Stimulated activated naive CD4-positive, alpha-beta T cell (primary cell): ENCODE measurements around the gene CFAP100.

Experiments used
- DNase-seq, 6 experiments: peaks; one replicate each; lab custom pipeline; 2025; lab: John Stamatoyannopoulos, UW

The CFAP100 gene

DNA sequence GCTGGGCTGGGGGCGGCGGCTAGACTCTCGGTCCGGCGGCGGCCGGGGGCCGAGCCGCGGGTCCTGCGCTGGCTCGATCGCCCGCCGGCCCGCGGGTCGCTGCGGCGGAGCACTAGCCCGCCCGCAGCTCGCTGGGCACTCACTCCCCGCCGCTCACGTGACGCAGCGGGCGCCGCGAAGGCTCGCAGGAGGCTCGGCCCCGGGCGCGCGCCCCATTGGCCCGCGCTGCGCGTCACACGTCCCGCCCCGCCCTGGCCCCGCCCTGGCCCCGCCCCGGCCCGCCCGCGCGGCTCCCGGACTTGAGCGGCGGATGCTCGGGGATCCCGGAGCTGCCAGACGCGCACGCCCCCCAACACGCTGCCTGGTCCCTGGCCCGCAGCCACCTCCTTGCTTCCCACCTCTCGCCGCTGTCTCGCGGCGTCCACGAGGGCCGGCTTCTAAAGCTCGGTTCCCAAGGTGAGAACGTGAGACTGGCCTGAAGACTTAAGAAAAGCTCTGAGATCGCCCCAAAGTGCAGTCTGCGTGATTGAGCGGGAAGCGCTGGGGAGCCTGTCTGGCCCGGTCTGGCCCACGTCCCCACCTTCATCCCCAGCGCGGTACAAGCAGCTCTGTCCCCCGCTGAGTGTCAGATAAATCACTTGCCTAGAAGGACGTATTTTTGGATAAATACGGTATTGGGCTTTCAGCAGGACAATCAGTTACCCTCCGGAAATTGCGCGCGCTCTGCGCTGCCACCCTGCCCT lies 37.2 kb upstream of the CFAP100 start, which contains the start of gene KLF15:
Gene KLF15, minus strand, starts transcription at position 114 of the 743 bp plus-strand sequence. CDS start 4,486 bp downstream, outside the sequence.
- peak; percentile 47 to 81 (median 72) for DNase-seq

DNA sequence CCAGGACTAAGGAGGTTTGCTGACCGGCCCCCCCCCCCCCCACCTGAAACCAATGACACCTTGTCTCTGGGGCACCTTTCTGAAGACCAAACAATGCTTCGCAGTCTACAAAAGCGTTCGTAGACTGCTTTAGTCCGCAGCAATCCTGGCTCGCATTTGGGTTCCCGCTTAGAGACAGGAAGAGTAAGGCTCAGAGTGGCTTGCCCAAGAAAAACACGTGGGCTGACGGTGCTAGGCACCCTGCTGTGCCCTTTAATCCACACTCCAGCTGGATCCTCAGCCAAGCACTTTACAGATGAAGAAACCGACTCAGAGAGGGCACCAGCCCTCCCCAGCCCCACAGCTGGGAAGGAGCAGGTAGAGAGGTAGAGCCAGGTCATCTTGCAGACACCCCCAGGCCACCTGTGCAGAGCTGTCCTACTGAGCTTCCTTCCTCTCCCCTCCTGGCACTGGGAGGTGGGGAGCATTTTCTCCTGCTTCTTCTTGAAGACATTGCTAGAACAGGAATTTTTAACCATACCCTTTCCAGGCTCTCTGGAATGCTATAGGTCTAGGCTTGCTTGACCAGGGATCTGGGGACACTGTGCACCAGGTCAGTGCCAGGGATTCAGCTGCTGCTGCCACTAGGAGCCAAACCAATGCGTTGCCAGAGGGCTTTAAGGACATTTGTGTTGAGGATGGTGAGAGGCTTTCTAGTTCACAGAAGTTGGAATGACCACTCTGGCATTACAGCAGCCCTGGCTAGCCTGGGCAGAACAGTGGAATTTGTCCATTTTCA lies 36.5 kb upstream of the CFAP100 start:
- DNase-seq = no peak

- no peak for DNase-seq
These were observed 35.9 kb upstream of the CFAP100 start for GRCh38 chr3:126358816-126359181.

DNA sequence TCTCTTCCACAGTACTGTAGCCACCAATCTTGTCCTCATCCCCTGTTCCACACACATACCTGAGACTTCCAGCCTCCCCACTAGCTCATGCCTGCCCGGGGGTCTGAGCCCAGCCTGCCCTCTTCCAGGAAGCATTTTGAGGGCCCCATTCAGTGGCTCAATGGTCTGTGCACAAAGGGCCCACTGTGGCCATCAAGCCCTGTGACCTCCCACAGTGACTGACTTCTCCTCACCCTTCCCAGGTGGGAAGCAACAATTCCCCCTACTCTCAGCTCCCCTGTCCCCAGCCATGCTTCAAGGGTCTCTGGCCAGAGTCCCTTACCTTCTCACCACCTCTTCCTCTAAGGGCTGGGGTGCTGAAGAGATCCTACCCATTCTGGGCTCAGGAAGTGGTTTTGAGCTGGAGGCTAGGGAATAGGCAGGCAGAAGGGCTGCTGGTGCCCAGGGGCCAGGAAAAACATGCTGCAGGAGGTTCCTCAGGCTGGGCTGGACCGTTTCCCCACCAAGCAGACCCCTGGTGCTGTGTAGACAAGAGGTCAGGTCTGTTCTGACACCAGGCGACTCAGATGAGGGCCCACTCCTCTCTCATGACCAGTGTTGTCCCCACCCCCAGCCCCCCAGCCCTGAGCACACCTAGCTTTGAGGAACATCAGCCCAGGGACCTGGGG lies 34.5 kb upstream of the CFAP100 start:
- DNase-seq = no peak

GRCh38 chr3:126360714-126361060 lies 34.0 kb upstream of the CFAP100 start:
- no peak for DNase-seq

DNA sequence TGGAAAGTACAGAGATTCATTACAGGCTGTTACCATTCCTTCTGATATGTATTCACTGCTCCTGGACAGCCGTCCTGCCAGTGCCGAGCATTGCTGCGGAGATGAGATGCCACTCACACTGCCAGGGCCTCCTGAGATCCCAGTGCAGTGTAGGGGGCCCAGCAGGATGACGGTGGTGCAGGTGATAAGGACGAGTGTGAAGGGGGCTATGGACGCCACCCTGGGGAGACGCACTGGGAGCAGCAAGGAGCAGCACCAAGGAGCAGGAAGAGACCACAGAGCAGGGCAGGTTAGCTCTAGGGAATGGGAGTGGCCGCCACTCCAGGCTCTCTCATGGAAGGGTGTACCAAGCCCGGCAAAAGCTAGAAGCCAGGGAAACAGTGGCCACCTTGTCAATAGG lies 33.5 kb upstream of the CFAP100 start:
- DNase-seq = no peak

DNA sequence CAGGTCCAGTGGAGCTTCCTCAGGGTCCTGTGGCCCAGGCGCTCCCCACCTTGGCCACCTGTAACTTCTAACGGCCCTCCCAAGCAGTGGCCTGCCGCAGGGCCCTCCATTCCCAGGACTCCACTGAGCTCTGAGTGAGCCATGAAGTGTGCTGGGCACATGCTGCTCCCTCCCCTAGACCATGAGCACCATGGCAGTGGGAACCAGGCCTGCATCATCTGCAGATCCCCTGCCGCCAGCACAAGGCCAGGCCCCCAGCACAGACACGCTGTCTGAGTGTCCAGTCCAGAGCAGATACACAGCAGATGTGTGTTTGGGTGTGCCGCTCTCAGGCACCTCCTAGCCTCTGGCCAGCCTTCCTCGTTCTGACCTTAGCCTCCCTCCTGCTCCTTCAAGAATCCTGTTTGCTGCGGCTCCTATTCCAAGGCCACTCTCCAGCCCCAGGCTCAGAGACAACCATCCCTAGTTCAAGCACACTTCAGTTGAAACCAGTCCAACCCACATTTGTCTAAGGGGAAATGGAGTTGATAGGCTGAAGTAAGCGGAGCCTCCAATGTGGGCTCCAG lies 30.5 kb upstream of the CFAP100 start:
- DNase-seq = no peak

- DNase-seq = no peak
These were observed 29.9 kb upstream of the CFAP100 start for GRCh38 chr3:126364731-126365301.

GRCh38 chr3:126365351-126366277 lies 29.1 kb upstream of the CFAP100 start:
- DNase-seq = no peak

DNA sequence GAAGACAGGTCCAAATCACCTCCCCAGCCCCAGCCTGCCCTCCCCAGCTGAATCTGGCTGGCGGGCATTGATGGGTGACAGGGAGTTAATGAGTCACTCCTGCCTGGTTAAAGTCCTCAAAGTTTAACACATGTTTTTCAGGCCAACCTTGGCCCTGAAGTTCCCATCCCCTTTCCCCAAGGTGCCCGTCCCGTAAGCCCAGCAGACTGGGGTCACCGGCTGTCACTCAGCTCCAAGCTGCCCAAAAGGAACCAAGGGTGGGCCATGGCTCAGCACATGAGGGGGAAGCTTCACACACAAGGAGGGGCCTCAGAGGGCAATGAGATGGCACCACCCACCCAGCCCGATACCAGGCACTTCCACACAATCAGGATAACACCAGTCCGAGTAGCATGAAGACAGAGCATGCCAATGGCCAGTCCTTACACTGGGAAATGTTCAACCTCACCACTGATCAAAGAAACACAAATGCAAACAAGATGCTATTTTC lies 27.3 kb upstream of the CFAP100 start:
- no peak for DNase-seq

- no peak for DNase-seq
These were observed 25.2 kb upstream of the CFAP100 start for GRCh38 chr3:126369490-126369889.

DNA sequence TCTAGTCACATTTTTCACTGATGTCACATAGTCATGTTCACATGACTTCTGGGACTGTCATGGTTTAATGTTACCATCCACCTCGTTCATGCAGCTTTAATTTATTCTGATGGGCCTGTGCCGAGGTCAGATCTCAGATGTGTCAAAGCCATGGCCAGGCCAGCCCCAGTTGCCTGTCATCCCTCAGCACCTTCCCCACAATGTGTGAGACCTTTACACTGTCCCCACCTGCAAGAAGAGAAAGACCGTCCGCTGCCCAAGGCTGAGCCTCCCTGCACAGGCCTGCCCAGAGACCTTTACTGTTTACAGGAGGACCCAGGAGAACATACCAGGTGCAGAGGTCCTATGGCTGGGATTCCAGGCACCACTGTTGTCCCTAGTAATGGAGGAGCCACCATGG lies 24.7 kb upstream of the CFAP100 start:
- no peak for DNase-seq

GRCh38 chr3:126370606-126371005 lies 24.1 kb upstream of the CFAP100 start:
- DNase-seq = no peak

- DNase-seq = no peak
These were observed 23.5 kb upstream of the CFAP100 start for GRCh38 chr3:126371096-126371705.

GRCh38 chr3:126372413-126373145 lies 22.1 kb upstream of the CFAP100 start:
- DNase-seq = no peak

GRCh38 chr3:126373146-126373613 lies 21.5 kb upstream of the CFAP100 start:
- DNase-seq = no peak

DNA sequence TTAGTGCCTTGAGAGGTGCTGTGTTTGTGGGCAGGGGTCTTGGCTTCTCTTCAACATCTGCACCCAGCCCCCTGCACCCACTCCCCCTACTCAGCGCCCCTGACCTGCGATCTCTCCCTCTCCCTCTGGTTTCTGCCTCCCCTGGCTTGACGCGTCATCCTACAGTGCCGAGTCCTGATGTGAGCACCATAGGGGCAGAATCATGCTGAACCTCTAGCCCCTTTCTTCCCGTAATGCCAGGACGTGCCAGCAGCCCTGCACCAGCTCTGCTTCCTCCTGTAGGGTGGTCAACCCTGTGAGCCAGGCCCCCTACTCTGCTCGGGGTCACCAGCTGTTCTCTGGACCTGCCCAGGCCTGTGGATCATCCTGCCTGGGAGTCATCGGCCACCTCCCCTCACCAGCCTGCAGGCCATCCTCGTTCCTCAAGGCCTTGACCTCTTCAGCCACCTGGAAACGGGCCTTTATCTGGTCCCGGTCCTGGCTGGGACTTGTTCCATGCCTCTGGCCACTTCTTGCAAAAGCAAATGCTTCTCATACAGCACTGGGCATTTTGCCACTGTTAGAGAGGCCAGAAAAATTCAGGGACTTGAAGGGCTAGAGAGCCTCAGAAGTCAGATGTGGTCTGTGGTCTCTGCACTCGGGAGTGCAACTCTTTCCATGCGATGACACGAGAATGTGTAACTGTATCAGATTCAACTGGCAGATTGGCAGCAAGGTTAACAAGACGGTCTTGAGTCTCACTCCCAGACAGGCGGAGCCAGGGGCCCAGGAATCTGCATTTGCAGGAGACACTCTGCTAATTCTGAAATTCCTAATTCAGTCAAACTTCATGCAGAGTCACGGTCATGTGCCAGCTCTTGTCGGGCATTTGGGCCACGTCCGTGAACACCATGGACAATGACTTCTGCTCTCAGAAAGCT lies 20.8 kb upstream of the CFAP100 start:
- DNase-seq = no peak

DNA sequence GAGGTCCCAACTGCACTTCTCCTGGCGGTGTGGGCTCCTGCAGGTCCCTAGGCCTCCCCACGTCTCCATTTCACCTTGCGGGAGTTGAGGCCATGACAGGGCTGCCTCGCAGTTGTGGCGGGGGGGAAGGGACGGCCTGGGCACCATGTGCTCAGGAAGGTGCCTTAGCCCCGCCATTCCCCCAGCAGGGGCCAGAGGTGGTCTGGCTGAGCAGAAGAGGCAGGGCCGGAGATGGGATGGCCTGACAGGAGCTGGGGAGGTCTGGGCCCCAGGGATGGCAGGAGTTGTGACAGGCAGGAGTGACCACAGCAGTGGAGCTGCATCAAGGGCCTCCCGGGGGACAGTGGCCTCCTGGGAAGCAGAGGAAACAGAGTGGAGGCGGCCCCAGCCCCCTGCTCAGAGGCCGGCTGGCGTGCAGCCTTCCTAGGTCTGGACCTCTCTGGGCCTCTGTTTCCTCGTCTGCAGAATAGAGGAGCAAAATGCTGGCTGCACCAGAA lies 18.8 kb upstream of the CFAP100 start:
- no peak for DNase-seq
